ENCODE data around the gene IFRD1. TPM values are rescaled to one million over a fixed set of nuclear protein-coding genes. Genes with fewer than 3 reads are reported as not detected.

IFRD1 gene
- total and polyA plus RNA-seq, 4 donors: 37.2 to 98.2 (median 40.7) TPM

DNA sequence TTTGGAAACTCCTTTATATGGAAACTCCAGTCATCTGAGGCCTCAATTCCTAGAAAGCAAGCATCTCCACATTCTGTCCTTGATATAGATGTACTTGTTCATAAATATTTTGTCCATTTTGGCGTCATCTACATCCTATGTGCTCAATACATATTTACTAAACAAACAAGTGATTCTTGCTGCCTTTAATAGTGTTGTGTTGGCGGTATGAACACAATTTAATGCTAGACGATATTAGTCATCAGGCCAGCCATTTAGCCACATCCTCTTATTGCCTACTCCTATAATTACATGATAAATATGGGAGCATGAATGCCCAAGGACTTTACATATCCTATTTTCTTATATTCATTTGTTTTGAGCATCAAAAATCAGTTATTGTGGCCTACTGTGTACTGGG, 18.5 kb upstream of the IFRD1 start:
- TF ChIP-seq, protein P1, sequence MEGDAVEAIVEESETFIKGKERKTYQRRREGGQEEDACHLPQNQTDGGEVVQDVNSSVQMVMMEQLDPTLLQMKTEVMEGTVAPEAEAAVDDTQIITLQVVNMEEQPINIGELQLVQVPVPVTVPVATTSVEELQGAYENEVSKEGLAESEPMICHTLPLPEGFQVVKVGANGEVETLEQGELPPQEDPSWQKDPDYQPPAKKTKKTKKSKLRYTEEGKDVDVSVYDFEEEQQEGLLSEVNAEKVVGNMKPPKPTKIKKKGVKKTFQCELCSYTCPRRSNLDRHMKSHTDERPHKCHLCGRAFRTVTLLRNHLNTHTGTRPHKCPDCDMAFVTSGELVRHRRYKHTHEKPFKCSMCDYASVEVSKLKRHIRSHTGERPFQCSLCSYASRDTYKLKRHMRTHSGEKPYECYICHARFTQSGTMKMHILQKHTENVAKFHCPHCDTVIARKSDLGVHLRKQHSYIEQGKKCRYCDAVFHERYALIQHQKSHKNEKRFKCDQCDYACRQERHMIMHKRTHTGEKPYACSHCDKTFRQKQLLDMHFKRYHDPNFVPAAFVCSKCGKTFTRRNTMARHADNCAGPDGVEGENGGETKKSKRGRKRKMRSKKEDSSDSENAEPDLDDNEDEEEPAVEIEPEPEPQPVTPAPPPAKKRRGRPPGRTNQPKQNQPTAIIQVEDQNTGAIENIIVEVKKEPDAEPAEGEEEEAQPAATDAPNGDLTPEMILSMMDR (IDR thresholded peaks at IDR 0.05; ENCODE audit: control extremely low read depth, extremely low read depth): no peak
- Histone ChIP-seq H3K9ac (ENCODE audit: insufficient read depth in 1 of 2, low read length in 2 of 2) (no peak overlapping the region), H3K9me3 (ENCODE audit: control insufficient read depth in 4 of 4, insufficient read depth in 3 of 4, low read length in 3 of 4) (no peaks in the 10 kb centered on the region), H3K27me3 (ENCODE audit: control insufficient read depth in 3 of 3, insufficient read depth in 3 of 3, low read length in 2 of 3) (no peaks in the 10 kb centered on the region), H3K4me3 (no peak overlapping the region), H3K4me1 (ENCODE audit: control insufficient read depth in 5 of 5, insufficient read depth in 5 of 5, low read length in 5 of 5) (no peaks in the 10 kb centered on the region), H3K36me3 (ENCODE audit: control insufficient read depth in 4 of 4, insufficient read depth in 4 of 4, low read length in 4 of 4) (no peaks in the 10 kb centered on the region), H3K27ac (ENCODE audit: low read depth in 1 of 2, low read length in 1 of 2) (no peak overlapping the region)
- DNase-seq (no peak), ATAC-seq (ENCODE audit: insufficient read depth, low FRiP score) (no peak)
- WGBS, 2 donors: 97% methylated on average over 3 of the region's 3 CpGs

DNA sequence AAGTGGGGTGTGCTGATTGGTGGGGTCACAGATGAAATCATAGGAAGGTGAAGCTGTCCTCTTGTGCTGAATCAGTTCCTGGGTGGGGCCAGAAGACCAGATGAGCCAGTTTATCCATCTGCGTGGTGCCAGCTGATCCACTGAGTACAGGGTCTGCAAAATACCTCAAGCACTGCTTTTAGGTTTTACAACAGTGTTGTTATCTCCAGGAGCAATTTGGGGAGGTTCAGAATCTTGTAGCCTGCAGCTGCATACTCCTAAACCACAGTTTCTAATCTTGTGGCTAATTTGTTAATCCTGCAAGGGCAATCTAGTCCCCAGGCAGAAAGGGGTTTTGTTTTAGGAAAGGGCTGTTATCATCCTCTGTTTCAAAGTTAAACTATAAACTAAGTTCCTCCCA, 17.0 kb upstream of the IFRD1 start:
- Histone ChIP-seq H3K27me3 (ENCODE audit: control insufficient read depth in 3 of 3, insufficient read depth in 3 of 3, low read length in 2 of 3) (no peaks in the 10 kb centered on the region), H3K4me1 (ENCODE audit: control insufficient read depth in 5 of 5, insufficient read depth in 5 of 5, low read length in 5 of 5) (no peaks in the 10 kb centered on the region), H3K4me3 (no peak overlapping the region), H3K27ac (ENCODE audit: low read depth in 1 of 2, low read length in 1 of 2) (no peak overlapping the region), H3K36me3 (ENCODE audit: control insufficient read depth in 4 of 4, insufficient read depth in 4 of 4, low read length in 4 of 4) (no peaks in the 10 kb centered on the region), H3K9ac (ENCODE audit: insufficient read depth in 1 of 2, low read length in 2 of 2) (no peak overlapping the region), H3K9me3 (ENCODE audit: control insufficient read depth in 4 of 4, insufficient read depth in 3 of 4, low read length in 3 of 4) (no peaks in the 10 kb centered on the region)
- WGBS, 2 donors: 50 to 65% methylated on average over 1 of the region's 1 CpG
- TF ChIP-seq, protein P1 (IDR thresholded peaks at IDR 0.05; ENCODE audit: control extremely low read depth, extremely low read depth): no peak
- no peak for ATAC-seq (ENCODE audit: insufficient read depth, low FRiP score)
- no peak for DNase-seq

DNA sequence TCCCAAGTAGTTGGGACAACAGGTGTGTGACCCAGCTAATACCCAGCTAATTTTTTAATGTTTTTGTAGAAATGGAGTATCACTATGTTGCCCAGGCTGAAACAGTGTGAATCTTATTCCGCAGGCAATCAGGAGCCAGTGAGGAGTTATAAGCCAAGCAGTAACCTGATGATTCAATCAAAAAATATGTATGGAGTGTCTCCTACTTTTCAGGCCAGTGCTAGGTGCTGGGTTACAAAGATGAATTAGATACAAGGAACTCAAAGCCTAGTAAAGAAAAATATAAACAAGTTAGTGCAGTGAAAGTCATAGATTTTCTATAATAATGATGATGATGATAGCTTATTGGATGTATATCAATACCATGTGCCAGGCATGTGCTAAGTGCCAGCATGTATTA, 13.2 kb upstream of the IFRD1 start:
- TF ChIP-seq, protein P1 (IDR thresholded peaks at IDR 0.05; ENCODE audit: control extremely low read depth, extremely low read depth): no peak
- Histone ChIP-seq H3K4me3 (no peak overlapping the region), H3K27ac (ENCODE audit: low read depth in 1 of 2, low read length in 1 of 2) (no peak overlapping the region), H3K9ac (ENCODE audit: insufficient read depth in 1 of 2, low read length in 2 of 2) (no peak overlapping the region), H3K9me3 (ENCODE audit: control insufficient read depth in 4 of 4, insufficient read depth in 3 of 4, low read length in 3 of 4) (no peaks in the 10 kb centered on the region), H3K27me3 (ENCODE audit: control insufficient read depth in 3 of 3, insufficient read depth in 3 of 3, low read length in 2 of 3) (no peaks in the 10 kb centered on the region), H3K4me1 (ENCODE audit: control insufficient read depth in 5 of 5, insufficient read depth in 5 of 5, low read length in 5 of 5) (no peaks in the 10 kb centered on the region), H3K36me3 (ENCODE audit: control insufficient read depth in 4 of 4, insufficient read depth in 4 of 4, low read length in 4 of 4) (no peaks in the 10 kb centered on the region)
- WGBS, 2 donors: 91 to 98% methylated on average over 1 of the region's 1 CpG
- no peak for DNase-seq
- no peak for ATAC-seq (ENCODE audit: insufficient read depth, low FRiP score)

DNA sequence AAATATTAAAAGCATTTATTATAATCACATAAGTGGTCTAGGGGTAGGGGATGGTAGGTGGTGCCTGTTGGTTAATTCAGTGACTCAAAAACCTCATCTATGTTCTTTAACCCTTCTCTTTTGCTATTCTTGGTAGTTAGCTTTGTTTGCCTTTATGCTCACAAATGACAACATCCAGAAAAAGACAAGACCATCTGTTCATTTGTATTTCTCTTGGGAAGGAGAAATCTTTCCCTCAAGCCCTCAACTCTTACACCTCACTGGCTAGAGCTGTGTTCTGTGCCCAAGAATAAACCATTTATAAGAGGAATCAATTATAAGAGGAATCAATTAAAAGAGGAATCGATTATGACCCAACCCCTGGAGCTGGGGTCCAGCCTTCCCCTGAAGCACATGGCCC, 10.8 kb upstream of the IFRD1 start:
- 99 to 100% methylated on average over 1 of the region's 1 CpG for WGBS, 2 donors
- no peak overlapping the region for H3K9ac ChIP-seq (ENCODE audit: insufficient read depth in 1 of 2, low read length in 2 of 2)
- no peaks in the 10 kb centered on the region for H3K4me1 ChIP-seq (ENCODE audit: control insufficient read depth in 5 of 5, insufficient read depth in 5 of 5, low read length in 5 of 5)
- no peaks in the 10 kb centered on the region for H3K36me3 ChIP-seq (ENCODE audit: control insufficient read depth in 4 of 4, insufficient read depth in 4 of 4, low read length in 4 of 4)
- no peak overlapping the region for H3K4me3 ChIP-seq
- ATAC-seq (ENCODE audit: insufficient read depth, low FRiP score) (no peak), DNase-seq (no peak)
- H3K27me3 ChIP-seq (ENCODE audit: control insufficient read depth in 3 of 3, insufficient read depth in 3 of 3, low read length in 2 of 3): no peaks in the 10 kb centered on the region
- H3K27ac ChIP-seq (ENCODE audit: low read depth in 1 of 2, low read length in 1 of 2): no peak overlapping the region
- TF ChIP-seq, protein P1 (IDR thresholded peaks at IDR 0.05; ENCODE audit: control extremely low read depth, extremely low read depth): no peak
- no peaks in the 10 kb centered on the region for H3K9me3 ChIP-seq (ENCODE audit: control insufficient read depth in 4 of 4, insufficient read depth in 3 of 4, low read length in 3 of 4)

Data from lung (tissue), 12 donors.